ENCODE results near the gene DCD. TPM values are rescaled to one million over a fixed set of nuclear protein-coding genes. Genes with fewer than 3 reads are reported as not detected.

DCD gene
- total RNA-seq, 1 donor from 2014 or later = not detected

GRCh38 chr12:54601841-54602240 lies 46.3 kb downstream of the DCD start:
- H3K4me3 ChIP-seq = no peak overlapping the region
- H3K27ac ChIP-seq = no peak overlapping the region
- intact Hi-C loops (cut with DNase I) = loop anchor here (2.0 kb wide), 1 partner anchor 355 kb away; no protein-coding TSS in a partner anchor
- H3K36me3 ChIP-seq = no peaks in the 10 kb centered on the region
- DNase-seq (ENCODE audit: low spot score in 2 of 2) = no peak
- H3K27me3 ChIP-seq = no peaks in the 10 kb centered on the region
- no peaks in the 10 kb centered on the region for H3K4me1 ChIP-seq
- TF ChIP-seq, protein P1, sequence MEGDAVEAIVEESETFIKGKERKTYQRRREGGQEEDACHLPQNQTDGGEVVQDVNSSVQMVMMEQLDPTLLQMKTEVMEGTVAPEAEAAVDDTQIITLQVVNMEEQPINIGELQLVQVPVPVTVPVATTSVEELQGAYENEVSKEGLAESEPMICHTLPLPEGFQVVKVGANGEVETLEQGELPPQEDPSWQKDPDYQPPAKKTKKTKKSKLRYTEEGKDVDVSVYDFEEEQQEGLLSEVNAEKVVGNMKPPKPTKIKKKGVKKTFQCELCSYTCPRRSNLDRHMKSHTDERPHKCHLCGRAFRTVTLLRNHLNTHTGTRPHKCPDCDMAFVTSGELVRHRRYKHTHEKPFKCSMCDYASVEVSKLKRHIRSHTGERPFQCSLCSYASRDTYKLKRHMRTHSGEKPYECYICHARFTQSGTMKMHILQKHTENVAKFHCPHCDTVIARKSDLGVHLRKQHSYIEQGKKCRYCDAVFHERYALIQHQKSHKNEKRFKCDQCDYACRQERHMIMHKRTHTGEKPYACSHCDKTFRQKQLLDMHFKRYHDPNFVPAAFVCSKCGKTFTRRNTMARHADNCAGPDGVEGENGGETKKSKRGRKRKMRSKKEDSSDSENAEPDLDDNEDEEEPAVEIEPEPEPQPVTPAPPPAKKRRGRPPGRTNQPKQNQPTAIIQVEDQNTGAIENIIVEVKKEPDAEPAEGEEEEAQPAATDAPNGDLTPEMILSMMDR (IDR thresholded peaks at IDR 0.05) = no peak
- no peaks in the 10 kb centered on the region for H3K9me3 ChIP-seq

DNA sequence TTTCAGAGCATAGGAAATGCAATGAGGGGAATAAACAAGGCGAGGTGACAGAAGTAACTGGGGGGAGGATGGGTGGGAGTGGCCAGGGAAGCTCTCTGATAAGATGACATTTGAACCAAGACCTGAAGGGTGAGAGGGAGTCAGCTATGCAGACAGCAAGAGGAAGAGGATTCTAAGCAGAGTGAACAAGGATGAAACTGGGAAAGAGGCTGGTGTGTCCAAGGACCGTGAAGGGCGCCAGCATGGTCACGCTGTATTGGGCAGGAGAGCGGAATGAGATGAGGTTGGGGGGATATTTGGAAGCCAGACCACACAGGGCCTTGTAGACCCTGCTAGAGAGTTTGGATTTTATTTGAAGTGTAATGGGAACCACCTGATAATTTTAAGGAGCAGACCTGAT lies 49.2 kb downstream of the DCD start:
- no peak overlapping the region for H3K27ac ChIP-seq
- peak in 1 of 2 donors; percentile 7 for DNase-seq (ENCODE audit: low spot score in 2 of 2)
- H3K36me3 ChIP-seq = no peaks in the 10 kb centered on the region
- H3K4me3 ChIP-seq = no peak overlapping the region
- TF ChIP-seq, protein P1 (IDR thresholded peaks at IDR 0.05) = no peak
- no peaks in the 10 kb centered on the region for H3K27me3 ChIP-seq
- no peaks in the 10 kb centered on the region for H3K9me3 ChIP-seq
- intact Hi-C loops (cut with DNase I) = no loop called here
- H3K4me1 ChIP-seq = no peaks in the 10 kb centered on the region

DNA sequence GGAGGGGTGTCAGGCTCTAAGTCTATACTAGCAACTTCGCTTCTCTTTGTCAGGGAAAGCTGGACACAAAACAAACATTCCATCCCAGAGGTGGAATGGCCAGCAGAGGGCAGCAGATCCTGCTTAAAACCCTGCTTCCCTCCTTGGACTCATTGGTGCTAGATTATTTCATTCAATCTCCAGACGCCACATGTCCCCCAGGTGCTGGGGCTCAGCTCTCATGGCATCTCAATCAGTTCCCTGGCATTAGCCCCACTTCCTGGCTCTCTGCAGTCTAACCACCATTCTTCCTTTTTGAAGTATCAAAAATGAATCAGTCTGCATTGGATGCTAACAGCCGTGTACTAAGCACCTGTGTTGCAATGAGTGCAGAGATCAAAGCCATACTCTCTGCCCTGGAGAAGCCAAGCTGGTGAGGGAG lies 51.6 kb downstream of the DCD start:
- H3K4me1 ChIP-seq = no peaks in the 10 kb centered on the region
- H3K27ac ChIP-seq = no peak overlapping the region
- no peaks in the 10 kb centered on the region for H3K9me3 ChIP-seq
- TF ChIP-seq, protein P1 (IDR thresholded peaks at IDR 0.05) = peak; percentile 44 to 86 (median 82)
- H3K27me3 ChIP-seq = no peaks in the 10 kb centered on the region
- no peaks in the 10 kb centered on the region for H3K36me3 ChIP-seq
- intact Hi-C loops (cut with DNase I) = loop anchor here (2.0 kb wide), 1 partner anchor 16 kb away; no protein-coding TSS in a partner anchor
- DNase-seq (ENCODE audit: low spot score in 2 of 2) = peak in 1 of 2 donors; percentile 84
- no peak overlapping the region for H3K4me3 ChIP-seq

DNA sequence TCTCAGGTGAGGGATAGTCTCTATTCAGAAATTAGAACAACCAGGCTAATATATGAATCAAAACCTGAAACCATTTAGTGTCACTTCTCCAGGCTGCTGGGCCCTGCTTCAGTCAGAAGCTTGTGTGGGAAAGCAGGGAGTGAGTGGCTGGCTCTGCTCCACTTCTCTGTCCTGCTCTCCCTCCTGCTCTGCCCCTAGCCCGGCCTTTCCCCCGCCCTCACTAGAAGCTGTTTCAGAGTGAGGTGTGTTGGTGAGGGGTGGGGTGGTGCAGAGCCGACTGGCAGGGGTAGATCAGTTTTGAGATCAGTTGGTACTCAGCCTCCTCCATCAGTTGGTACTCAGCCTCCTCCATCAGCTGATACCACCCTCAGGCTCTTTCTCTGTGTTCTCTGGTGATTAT lies 52.7 kb downstream of the DCD start:
- no peak for DNase-seq (ENCODE audit: low spot score in 2 of 2)
- TF ChIP-seq, protein P1 (IDR thresholded peaks at IDR 0.05) = no peak

More for the DNA sequence above, 52.7 kb downstream of the DCD start:
- no peaks in the 10 kb centered on the region for H3K36me3 ChIP-seq
- H3K9me3 ChIP-seq = no peaks in the 10 kb centered on the region
- intact Hi-C loops (cut with DNase I) = no loop called here
- H3K4me1 ChIP-seq = no peaks in the 10 kb centered on the region
- no peak overlapping the region for H3K27ac ChIP-seq
- no peak overlapping the region for H3K4me3 ChIP-seq
- H3K27me3 ChIP-seq = no peaks in the 10 kb centered on the region

Other genes with a start within 250 kb of the DCD start
- 973 TPM for gene ITGA5, start 229.1 kb downstream of the DCD start, total RNA-seq
- not detected for gene GTSF1, start 174.8 kb downstream of the DCD start, total RNA-seq
- 5.4 TPM for gene NCKAP1L, start 150.6 kb downstream of the DCD start, total RNA-seq
- 82.1 TPM for gene PDE1B, start 98.8 kb downstream of the DCD start, total RNA-seq
- gene PPP1R1A, start 59.7 kb downstream of the DCD start, total RNA-seq = 28.7 TPM
- gene LACRT, start 13.5 kb downstream of the DCD start, total RNA-seq = not detected
- gene MUCL1, start 206.2 kb upstream of the DCD start, total RNA-seq = not detected